Spleen (tissue), 3 donors: ENCODE data around the gene UNC13B.

Experiments
- POLR2A ChIP-seq, 3 donors: fragments of 450-650 bp; IDR thresholded peaks; one replicate each; pipeline ENCODE4 v1.5.1; 2017; ENCODE audit warnings: antibody characterized with exemption in 3 of 3, mild to moderate bottlenecking in 1 of 3
- POLR2AphosphoS5 ChIP-seq, 3 donors: sonication (generic); formaldehyde crosslinking; IDR thresholded peaks; one replicate each; pipeline ENCODE4 v1.5.1; 2017; ENCODE audit warnings: antibody characterized with exemption in 3 of 3

DNA sequence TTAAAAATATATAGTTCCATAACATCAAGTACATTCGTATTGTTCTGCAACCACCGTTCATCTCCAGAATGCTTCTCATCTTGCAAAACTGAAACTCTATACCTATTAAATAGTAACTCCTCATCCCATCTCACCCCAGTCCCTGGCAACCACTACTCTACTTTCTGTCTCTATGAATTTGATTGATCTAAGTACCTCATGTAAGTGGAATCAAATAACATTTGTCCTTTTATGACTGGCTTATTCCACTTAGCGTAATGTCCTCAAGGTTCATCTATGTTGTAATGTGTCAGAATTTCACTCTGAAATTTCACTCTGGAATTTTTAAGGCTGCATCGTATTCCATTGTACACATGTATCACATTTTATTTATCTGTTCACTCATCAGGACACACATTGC, 196.0 kb downstream of the UNC13B start:
- TF ChIP-seq POLR2AphosphoS5 (IDR thresholded peaks at IDR 0.05): no peak
- TF ChIP-seq POLR2A (IDR thresholded peaks at IDR 0.05): no peak
